A673 (cell line): ENCODE results near the gene PARM1. TPM values are rescaled to one million over a fixed set of nuclear protein-coding genes. Genes with fewer than 3 reads are reported as not detected.

ENCODE experiments used
- BruUV-seq: library from RNA; stranded (reverse); fragments of 400-500 nt; replicated peaks from 2 replicates; lab custom pipeline; 2021; lab: Mats Ljungman, UMichigan
- CTCF ChIA-PET: fragments of 300-600 bp; sonication (Branson Sonifier 250); formaldehyde crosslinking; loops from one replicate; lab custom pipeline; 2022; ENCODE audit warnings: antibody characterized with exemption; lab: Charles Lee
- POLR2A ChIA-PET: fragments of 300-600 bp; sonication (Branson Sonifier 250); formaldehyde crosslinking; loops from one replicate; lab custom pipeline; 2022; ENCODE audit warnings: antibody characterized with exemption; ENCODE audit not compliant: low non-redundant PET; lab: Charles Lee
- DNase-seq: peaks from one replicate; pipeline ENCODE4 v3.0.0-alpha.2; 2015; ENCODE audit warnings: low spot score
- H3K27ac ChIP-seq: fragments of 200-600 bp; sonication (generic); 2 replicates; pipeline ENCODE4 v1.5.1; 2016; ENCODE audit warnings: mixed run types, low read depth, mild to moderate bottlenecking, mixed read lengths, antibody characterized with exemption, low read length; ENCODE audit not compliant: poor library complexity, severe bottlenecking
- H3K27me3 ChIP-seq: fragments of 200-600 bp; sonication (generic); replicated peaks from 2 replicates; pipeline ENCODE4 v1.6.1; 2017; ENCODE audit warnings: mixed run types, low read depth, mild to moderate bottlenecking, mixed read lengths, antibody characterized with exemption, low read length; ENCODE audit not compliant: insufficient read depth, poor library complexity
- H3K36me3 ChIP-seq: fragments of 200-600 bp; sonication (generic); 2 replicates; pipeline ENCODE4 v1.6.1; 2016; ENCODE audit warnings: mixed run types, mild to moderate bottlenecking, mixed read lengths, antibody characterized with exemption, low read length; ENCODE audit not compliant: insufficient read depth, poor library complexity, severe bottlenecking
- H3K4me1 ChIP-seq: fragments of 200-600 bp; sonication (generic); 2 replicates; pipeline ENCODE4 v1.6.1; 2017; ENCODE audit warnings: mixed run types, mild to moderate bottlenecking, mixed read lengths, antibody characterized with exemption, low read length; ENCODE audit not compliant: insufficient read depth, poor library complexity, severe bottlenecking
- H3K4me3 ChIP-seq: fragments of 200-600 bp; sonication (generic); 2 replicates; pipeline ENCODE4 v1.5.1; 2016; ENCODE audit warnings: low read depth, mixed run types, mild to moderate bottlenecking, mixed read lengths, low read length; ENCODE audit not compliant: poor library complexity, severe bottlenecking
- H3K9me3 ChIP-seq: fragments of 200-600 bp; sonication (generic); 2 replicates; pipeline ENCODE4 v1.6.1; 2016; ENCODE audit warnings: mixed run types, low read depth, mild to moderate bottlenecking, mixed read lengths, antibody characterized with exemption, low read length; ENCODE audit not compliant: poor library complexity, severe bottlenecking
- EZH2 ChIP-seq: fragments of 200-600 bp; sonication (generic); IDR thresholded peaks from 2 replicates; pipeline ENCODE4 v1.6.1; 2017; ENCODE audit warnings: borderline replicate concordance, low read depth, mild to moderate bottlenecking, mixed read lengths, antibody characterized with exemption, low read length; ENCODE audit not compliant: poor library complexity, severe bottlenecking
- intact Hi-C: fragments of 100-400 bp; cut with micrococcal nuclease; formaldehyde crosslinking; loops from one replicate; pipeline ENCODE4 v1.10.0; 2022; ENCODE audit not compliant: unreplicated experiment
- total RNA-seq: library from RNA; stranded (reverse); gene quantifications from 2 replicates; pipeline ENCODE4 v1.2.3, GENCODE V29; 2021
- TF ChIP-seq, protein P1 (sequence below): fragments of 300-800, 200-600 bp; sonication (generic); conservative IDR thresholded peaks from 2 replicates; pipeline ENCODE4 v1.5.1; 2017; ENCODE audit warnings: low read depth, mild to moderate bottlenecking, antibody characterized with exemption, low read length, moderate library complexity, mixed read lengths

Gene PARM1
- total RNA-seq, 1 experiment from 2014 or later, result 12.3 TPM

DNA sequence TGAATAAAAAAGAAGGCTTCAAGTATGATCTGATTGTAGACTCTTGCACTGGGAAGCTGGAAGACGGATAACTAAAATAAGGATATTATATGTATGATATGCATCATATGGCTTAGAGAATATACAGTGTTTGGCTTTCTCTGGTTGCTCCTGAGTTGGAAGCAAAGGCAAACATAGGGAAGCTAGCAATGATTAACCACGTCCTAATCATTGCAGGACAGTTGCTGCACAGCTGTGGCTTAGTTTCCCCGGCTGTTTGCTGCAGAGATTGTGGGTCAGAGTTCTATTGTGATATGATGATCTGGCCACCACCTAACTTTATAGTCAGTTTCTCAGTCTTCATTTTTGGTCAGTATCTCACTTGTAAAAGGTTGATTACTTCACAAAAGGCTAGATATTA is 36.3 kb upstream of the PARM1 start:
- no peak for DNase-seq
- ChIA-PET CTCF (no interaction called here), POLR2A (no interaction called here)
- Histone ChIP-seq H3K36me3 (no peaks in the 10 kb centered on the region), H3K9me3 (no peaks in the 10 kb centered on the region), H3K4me1 (no peaks in the 10 kb centered on the region), H3K4me3 (no peak overlapping the region), H3K27ac (no peak overlapping the region), H3K27me3 (no peaks in the 10 kb centered on the region)
- TF ChIP-seq, protein P1, sequence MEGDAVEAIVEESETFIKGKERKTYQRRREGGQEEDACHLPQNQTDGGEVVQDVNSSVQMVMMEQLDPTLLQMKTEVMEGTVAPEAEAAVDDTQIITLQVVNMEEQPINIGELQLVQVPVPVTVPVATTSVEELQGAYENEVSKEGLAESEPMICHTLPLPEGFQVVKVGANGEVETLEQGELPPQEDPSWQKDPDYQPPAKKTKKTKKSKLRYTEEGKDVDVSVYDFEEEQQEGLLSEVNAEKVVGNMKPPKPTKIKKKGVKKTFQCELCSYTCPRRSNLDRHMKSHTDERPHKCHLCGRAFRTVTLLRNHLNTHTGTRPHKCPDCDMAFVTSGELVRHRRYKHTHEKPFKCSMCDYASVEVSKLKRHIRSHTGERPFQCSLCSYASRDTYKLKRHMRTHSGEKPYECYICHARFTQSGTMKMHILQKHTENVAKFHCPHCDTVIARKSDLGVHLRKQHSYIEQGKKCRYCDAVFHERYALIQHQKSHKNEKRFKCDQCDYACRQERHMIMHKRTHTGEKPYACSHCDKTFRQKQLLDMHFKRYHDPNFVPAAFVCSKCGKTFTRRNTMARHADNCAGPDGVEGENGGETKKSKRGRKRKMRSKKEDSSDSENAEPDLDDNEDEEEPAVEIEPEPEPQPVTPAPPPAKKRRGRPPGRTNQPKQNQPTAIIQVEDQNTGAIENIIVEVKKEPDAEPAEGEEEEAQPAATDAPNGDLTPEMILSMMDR, result no peak
- no peak for TF ChIP-seq EZH2
- no TSS peak for BruUV-seq
- intact Hi-C loops, result no loop called here

DNA sequence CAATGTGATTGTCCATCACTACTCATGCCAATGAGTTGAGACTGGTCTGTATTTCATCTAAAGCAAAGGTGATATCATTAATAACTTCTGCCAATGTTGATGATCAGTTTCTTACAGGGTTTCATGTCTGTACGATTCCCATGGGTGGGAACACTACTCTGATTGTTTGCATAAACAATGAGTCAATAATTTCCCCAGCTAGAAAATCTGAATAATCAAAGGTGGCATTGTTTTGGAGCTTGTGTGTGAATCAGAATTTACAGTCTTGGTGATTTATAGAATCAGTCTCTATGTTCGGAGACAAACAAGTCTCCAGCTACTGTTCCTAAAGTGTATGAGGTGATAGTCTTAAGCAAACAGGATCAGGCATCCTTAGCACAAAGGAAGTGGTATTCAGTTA is 35.5 kb upstream of the PARM1 start:
- no peak for DNase-seq
- POLR2A ChIA-PET, result no interaction called here
- H3K4me1 ChIP-seq, result no peaks in the 10 kb centered on the region
- no TSS peak for BruUV-seq
- no peaks in the 10 kb centered on the region for H3K36me3 ChIP-seq
- no peak overlapping the region for H3K4me3 ChIP-seq
- H3K27ac ChIP-seq, result no peak overlapping the region
- CTCF ChIA-PET, result no interaction called here
- intact Hi-C loops, result no loop called here
- H3K27me3 ChIP-seq, result no peaks in the 10 kb centered on the region
- no peaks in the 10 kb centered on the region for H3K9me3 ChIP-seq
- TF ChIP-seq, protein P1, result no peak
- no peak for TF ChIP-seq EZH2

DNA sequence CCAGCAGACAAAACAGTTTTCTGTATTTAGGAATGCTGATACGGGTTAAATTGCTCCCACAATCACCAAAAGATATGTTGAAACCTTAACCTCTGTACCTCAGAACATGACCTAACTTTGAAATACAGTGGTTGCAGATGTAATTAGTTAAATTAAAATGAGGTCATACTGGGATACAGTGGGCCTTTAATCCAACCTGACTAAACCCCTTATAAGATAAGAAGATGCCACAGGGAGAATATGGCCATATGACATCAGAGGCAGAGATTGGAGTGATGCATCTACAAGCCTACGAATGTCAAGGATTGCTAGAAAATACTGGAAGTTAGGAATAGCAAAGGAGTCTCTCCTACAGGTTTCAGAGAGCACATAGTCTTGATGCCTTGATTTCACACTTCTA is 32.1 kb upstream of the PARM1 start:
- DNase-seq, result no peak
- H3K9me3 ChIP-seq, result no peaks in the 10 kb centered on the region
- no peaks in the 10 kb centered on the region for H3K36me3 ChIP-seq
- TF ChIP-seq, protein P1, result no peak
- TF ChIP-seq EZH2, result no peak
- intact Hi-C loops, result no loop called here
- ChIA-PET POLR2A (no interaction called here), CTCF (no interaction called here)
- no peak overlapping the region for H3K27ac ChIP-seq
- no peaks in the 10 kb centered on the region for H3K27me3 ChIP-seq
- H3K4me3 ChIP-seq, result no peak overlapping the region
- no TSS peak for BruUV-seq
- H3K4me1 ChIP-seq, result no peaks in the 10 kb centered on the region
